DOHH2 (cell line): ENCODE measurements around the gene ITGA3.

Source experiments
- H3F3A ChIP-seq: fragments of 200-600 bp; sonication (generic), shearing (Covaris generic); 2 replicates; pipeline ENCODE4 v1.6.0; 2016; ENCODE audit warnings: antibody characterized with exemption, mild to moderate bottlenecking; ENCODE audit not compliant: control insufficient read depth, insufficient read depth
- H3K27ac ChIP-seq: fragments of 200-600 bp; sonication (generic); 2 replicates; pipeline ENCODE4 v1.5.1; 2014; ENCODE audit warnings: low read depth, mild to moderate bottlenecking, low read length, moderate library complexity
- H3K27me3 ChIP-seq: fragments of 200-600 bp; sonication (generic); 2 replicates; pipeline ENCODE4 v1.6.1; 2014; ENCODE audit warnings: mild to moderate bottlenecking, low read length, mixed read lengths; ENCODE audit not compliant: control insufficient read depth
- H3K36me3 ChIP-seq: fragments of 200-600 bp; sonication (generic); 2 replicates; pipeline ENCODE4 v1.6.1; 2014; ENCODE audit warnings: mild to moderate bottlenecking, low read length, moderate library complexity, mixed read lengths; ENCODE audit not compliant: control insufficient read depth
- H3K4me1 ChIP-seq: fragments of 200-600 bp; sonication (generic); 2 replicates; pipeline ENCODE4 v1.6.1; 2014; ENCODE audit warnings: mild to moderate bottlenecking, low read length, mixed read lengths; ENCODE audit not compliant: control insufficient read depth
- H3K4me2 ChIP-seq: fragments of 200-600 bp; sonication (generic); 2 replicates; pipeline ENCODE4 v1.6.0; 2014; ENCODE audit warnings: mild to moderate bottlenecking, low read length, moderate library complexity
- H3K4me3 ChIP-seq: fragments of 200-600 bp; sonication (generic); 2 replicates; pipeline ENCODE4 v1.5.1; 2014; ENCODE audit warnings: mild to moderate bottlenecking, low read length, mixed read lengths
- H3K79me2 ChIP-seq: fragments of 200-600 bp; sonication (generic); 2 replicates; pipeline ENCODE4 v1.6.1; 2014; ENCODE audit warnings: mild to moderate bottlenecking, low read length, mixed read lengths; ENCODE audit not compliant: control insufficient read depth
- H3K9me2 ChIP-seq: fragments of 200-600 bp; sonication (generic); replicated peaks from 2 replicates; pipeline ENCODE4 v1.6.1; 2014; ENCODE audit warnings: mild to moderate bottlenecking, low read length, mixed read lengths; ENCODE audit not compliant: control insufficient read depth
- H3K9me3 ChIP-seq: fragments of 200-600 bp; sonication (generic); 2 replicates; pipeline ENCODE4 v1.6.1; 2014; ENCODE audit warnings: antibody characterized with exemption, low read length, mixed read lengths; ENCODE audit not compliant: control insufficient read depth, insufficient read depth
- H4K20me1 ChIP-seq: fragments of 200-600 bp; sonication (generic); 2 replicates; pipeline ENCODE4 v1.6.0; 2014; ENCODE audit warnings: low read depth, mild to moderate bottlenecking, antibody characterized with exemption, low read length, moderate library complexity; ENCODE audit not compliant: control insufficient read depth, insufficient read depth
- EZH2phosphoT487 ChIP-seq: fragments of 200-600 bp; sonication (generic); IDR thresholded peaks from 2 replicates; pipeline ENCODE4 v1.6.1; 2017; ENCODE audit warnings: borderline replicate concordance, mild to moderate bottlenecking, antibody characterized with exemption, low read length, moderate library complexity, mixed read lengths
- TF ChIP-seq, protein P1 (sequence below): fragments of 200-600 bp; sonication (generic); IDR thresholded peaks from one replicate; pipeline ENCODE4 v1.5.1; 2014; ENCODE audit warnings: antibody characterized with exemption, mild to moderate bottlenecking, low read depth, low read length; ENCODE audit not compliant: poor library complexity, severe bottlenecking

The ITGA3 gene

DNA sequence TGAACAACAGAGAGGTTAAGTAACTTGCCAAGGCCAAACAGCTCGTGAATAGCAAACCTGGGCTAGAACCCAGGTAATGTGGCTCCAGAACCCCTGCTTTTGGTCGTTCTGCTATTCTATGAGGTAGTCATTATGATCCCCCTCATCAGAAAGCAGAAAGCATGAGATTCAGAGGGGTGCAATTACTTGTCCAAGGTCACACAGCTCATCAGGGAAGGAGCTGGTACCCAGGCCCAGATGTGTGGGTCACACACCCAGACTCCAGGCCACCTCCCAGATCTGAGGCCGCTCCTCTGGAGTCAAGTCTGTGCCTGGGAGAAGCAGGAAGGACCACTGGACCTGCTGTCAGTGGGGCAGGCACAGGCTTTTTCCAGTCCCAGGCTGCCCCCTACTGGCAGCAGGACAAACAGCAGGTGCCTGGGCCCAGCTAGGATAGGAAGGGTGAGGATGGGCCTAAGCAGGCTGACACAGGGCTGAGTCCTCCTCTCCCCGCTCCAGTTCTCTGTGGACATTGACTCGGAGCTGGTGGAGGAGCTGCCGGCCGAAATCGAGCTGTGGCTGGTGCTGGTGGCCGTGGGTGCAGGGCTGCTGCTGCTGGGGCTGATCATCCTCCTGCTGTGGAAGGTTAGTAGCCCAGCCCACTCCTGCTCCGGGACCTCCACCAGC, 31.5 kb downstream of the ITGA3 start:
- Histone ChIP-seq H3K9me2 (no peaks in the 10 kb centered on the region), H3K4me2 (no peak overlapping the region), H3K4me3 (no peak overlapping the region), H3K27me3 (no peaks in the 10 kb centered on the region), H3K36me3 (no peaks in the 10 kb centered on the region), H3K9me3 (no peaks in the 10 kb centered on the region), H4K20me1 (no peaks in the 10 kb centered on the region), H3K79me2 (no peaks in the 10 kb centered on the region), H3F3A (peaks cover 2% of the 10 kb centered on the region; the same call in 1 of the 2 replicates), H3K27ac (no peak overlapping the region), H3K4me1 (no peaks in the 10 kb centered on the region)
- TF ChIP-seq, protein P1, sequence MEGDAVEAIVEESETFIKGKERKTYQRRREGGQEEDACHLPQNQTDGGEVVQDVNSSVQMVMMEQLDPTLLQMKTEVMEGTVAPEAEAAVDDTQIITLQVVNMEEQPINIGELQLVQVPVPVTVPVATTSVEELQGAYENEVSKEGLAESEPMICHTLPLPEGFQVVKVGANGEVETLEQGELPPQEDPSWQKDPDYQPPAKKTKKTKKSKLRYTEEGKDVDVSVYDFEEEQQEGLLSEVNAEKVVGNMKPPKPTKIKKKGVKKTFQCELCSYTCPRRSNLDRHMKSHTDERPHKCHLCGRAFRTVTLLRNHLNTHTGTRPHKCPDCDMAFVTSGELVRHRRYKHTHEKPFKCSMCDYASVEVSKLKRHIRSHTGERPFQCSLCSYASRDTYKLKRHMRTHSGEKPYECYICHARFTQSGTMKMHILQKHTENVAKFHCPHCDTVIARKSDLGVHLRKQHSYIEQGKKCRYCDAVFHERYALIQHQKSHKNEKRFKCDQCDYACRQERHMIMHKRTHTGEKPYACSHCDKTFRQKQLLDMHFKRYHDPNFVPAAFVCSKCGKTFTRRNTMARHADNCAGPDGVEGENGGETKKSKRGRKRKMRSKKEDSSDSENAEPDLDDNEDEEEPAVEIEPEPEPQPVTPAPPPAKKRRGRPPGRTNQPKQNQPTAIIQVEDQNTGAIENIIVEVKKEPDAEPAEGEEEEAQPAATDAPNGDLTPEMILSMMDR: peak; percentile 99
- TF ChIP-seq EZH2phosphoT487: no peak

DNA sequence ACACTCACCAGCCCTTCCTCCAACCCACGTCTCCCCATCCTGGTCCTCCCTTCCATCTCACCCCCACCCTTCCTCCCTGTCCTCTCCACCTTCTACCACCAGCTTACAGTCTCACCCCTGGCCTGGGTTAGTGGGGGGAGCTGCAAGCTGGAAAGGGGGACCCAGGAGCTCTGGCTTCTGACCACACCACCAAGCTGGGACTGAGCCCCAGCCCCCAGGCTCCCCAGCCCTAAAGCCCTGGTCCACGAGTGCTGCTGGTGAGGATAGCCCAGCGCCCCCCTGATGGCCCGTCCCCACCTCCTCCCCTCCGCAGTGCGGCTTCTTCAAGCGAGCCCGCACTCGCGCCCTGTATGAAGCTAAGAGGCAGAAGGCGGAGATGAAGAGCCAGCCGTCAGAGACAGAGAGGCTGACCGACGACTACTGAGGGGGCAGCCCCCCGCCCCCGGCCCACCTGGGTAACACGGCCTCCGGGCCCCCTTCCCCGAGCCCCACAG, 32.0 kb downstream of the ITGA3 start:
- peaks cover 2% of the 10 kb centered on the region; the same call in 1 of the 2 replicates for H3F3A ChIP-seq
- H3K4me3 ChIP-seq: no peak overlapping the region
- no peaks in the 10 kb centered on the region for H4K20me1 ChIP-seq

DNA sequence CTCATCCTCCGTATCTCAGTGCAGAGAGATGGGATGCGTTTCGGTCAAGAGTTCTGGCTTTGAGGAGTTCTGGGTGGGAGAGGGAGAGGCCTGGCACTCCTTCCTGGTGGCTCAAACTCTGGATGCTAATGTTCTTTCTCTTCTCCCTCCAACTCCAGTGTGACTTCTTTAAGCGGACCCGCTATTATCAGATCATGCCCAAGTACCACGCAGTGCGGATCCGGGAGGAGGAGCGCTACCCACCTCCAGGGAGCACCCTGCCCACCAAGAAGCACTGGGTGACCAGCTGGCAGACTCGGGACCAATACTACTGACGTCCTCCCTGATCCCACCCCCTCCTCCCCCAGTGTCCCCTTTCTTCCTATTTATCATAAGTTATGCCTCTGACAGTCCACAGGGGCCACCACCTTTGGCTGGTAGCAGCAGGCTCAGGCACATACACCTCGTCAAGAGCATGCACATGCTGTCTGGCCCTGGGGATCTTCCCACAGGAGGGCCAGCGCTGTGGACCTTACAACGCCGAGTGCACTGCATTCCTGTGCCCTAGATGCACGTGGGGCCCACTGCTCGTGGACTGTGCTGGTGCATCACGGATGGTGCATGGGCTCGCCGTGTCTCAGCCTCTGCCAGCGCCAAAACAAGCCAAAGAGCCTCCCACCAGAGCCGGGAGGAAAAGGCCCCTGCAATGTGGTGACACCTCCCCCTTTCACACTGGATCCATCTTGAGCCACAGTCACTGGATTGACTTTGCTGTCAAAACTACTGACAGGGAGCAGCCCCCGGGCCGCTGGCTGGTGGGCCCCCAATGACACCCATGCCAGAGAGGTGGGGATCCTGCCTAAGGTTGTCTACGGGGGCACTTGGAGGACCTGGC, 33.3 kb downstream of the ITGA3 start:
- Histone ChIP-seq H3K36me3 (no peaks in the 10 kb centered on the region), H3K9me3 (no peaks in the 10 kb centered on the region), H3K27me3 (no peaks in the 10 kb centered on the region), H4K20me1 (no peaks in the 10 kb centered on the region), H3K4me1 (peaks cover 4% of the 10 kb centered on the region), H3K4me3 (no peak overlapping the region), H3K79me2 (no peaks in the 10 kb centered on the region), H3K9me2 (no peaks in the 10 kb centered on the region), H3K4me2 (no peak overlapping the region), H3K27ac (no peak overlapping the region), H3F3A (peaks cover 2% of the 10 kb centered on the region; the same call in 1 of the 2 replicates)
- TF ChIP-seq, protein P1: no peak
- no peak for TF ChIP-seq EZH2phosphoT487

More for the DNA sequence above, 32.0 kb downstream of the ITGA3 start:
- no peaks in the 10 kb centered on the region for H3K9me2 ChIP-seq
- no peak overlapping the region for H3K4me2 ChIP-seq
- no peaks in the 10 kb centered on the region for H3K4me1 ChIP-seq
- no peaks in the 10 kb centered on the region for H3K36me3 ChIP-seq
- H3K27me3 ChIP-seq: no peaks in the 10 kb centered on the region
- H3K9me3 ChIP-seq: no peaks in the 10 kb centered on the region
- no peaks in the 10 kb centered on the region for H3K79me2 ChIP-seq
- TF ChIP-seq, protein P1: no peak
- no peak for TF ChIP-seq EZH2phosphoT487
- H3K27ac ChIP-seq: no peak overlapping the region
